ENCODE measurements around the gene PRIMPOL. TPM values are rescaled to one million over a fixed set of nuclear protein-coding genes. Genes with fewer than 3 reads are reported as not detected.
"Not testable (repeated sequence)": the region's sequence is repeated elsewhere in the genome, so short reads cannot be mapped to it uniquely, and the experiment has no call there.

PRIMPOL gene
- total and polyA plus RNA-seq, 12 donors, result 7.5 to 66.2 (median 12.3) TPM

DNA sequence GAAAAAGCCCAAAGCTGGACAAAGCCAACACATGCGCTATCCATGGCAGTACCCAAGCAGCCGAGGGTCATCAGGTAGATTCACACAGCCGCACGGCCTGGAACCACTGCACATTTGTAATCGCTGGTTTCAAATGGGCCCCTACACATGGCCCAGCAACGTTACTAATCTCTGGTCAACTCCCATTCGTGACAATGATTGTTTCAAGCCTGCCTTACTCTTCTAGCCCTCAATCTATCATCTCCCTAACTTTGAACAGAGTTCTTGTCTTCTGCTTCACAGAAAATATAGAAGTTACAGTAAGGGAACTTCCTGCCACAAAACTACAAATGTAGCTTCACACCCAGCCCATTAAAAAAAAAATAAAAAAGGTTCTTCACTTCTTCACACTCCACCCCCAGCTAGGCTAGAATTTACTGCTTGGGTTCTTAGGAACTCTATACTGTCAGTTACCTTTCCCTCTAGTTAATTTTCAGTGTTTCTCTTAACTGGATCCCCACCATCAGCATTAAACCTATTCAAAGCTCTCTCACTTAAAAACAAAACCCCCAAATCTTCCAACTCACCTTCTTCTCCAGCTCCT is 24.5 kb upstream of the PRIMPOL start:
- 92 to 97% (median 94%) methylated on average over 7 of the region's 7 CpGs for WGBS, 4 donors
- peaks cover 0 to 30% of the 10 kb centered on the region in 2 donors for H3K36me3 ChIP-seq (replicated peaks in 1 of 2)
- no peak for DNase-seq

DNA sequence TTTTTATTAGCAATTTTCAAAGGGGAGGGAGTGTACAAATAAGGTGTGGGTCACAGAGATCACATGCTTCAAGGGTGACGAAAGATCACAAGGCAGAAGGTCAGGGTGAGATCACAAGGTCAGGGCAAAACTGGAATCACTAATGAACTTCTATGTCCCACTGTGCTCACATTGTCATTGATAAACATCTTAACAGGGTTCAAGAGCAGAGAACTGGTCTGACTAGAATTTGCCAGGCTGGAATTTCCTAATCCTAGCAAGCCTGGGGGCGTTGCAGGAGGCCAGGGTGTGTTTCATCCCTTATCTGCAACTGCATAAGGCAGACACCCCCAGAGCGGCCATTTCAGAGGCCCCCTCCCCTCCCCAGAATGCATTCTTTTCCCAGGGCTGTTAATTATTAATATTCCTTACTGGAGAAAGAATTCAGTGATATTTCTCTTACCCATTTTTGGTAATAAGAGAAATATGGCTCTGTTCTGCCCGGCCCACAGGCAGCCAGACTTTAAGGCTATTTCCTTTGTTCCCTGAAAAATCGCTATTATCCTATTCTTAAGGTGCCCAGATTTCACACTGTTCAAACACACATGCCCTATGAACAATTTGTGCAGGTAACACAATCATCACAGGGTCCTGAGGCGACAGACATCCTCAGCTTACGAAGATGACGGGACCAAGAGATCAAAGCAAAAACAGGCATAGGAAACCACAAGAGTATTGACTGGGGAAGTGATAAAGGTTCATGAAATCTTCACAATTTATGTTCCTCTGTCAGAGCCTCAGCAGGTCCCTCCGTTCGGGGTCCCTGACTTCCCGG is 23.5 kb upstream of the PRIMPOL start:
- H3K27me3 ChIP-seq; H3K27ac ChIP-seq; H3K4me3 ChIP-seq; DNase-seq; intact Hi-C loops (cut with DNase I); H3K9me3 ChIP-seq (replicated peaks in 1 of 3); H3K4me1 ChIP-seq (replicated peaks in 1 of 2): not testable (repeated sequence)
- H3K36me3 ChIP-seq (replicated peaks in 1 of 2), result peaks cover 0 to 39% of the 10 kb centered on the region in 2 donors
- WGBS, 4 donors, result 84 to 93% (median 90%) methylated on average over 11 of the region's 11 CpGs

More for the DNA sequence above, 24.5 kb upstream of the PRIMPOL start:
- intact Hi-C loops (cut with DNase I), result no loop called here
- H3K4me1 ChIP-seq (replicated peaks in 1 of 2), result no peaks in the 10 kb centered on the region
- TF ChIP-seq, protein P1, sequence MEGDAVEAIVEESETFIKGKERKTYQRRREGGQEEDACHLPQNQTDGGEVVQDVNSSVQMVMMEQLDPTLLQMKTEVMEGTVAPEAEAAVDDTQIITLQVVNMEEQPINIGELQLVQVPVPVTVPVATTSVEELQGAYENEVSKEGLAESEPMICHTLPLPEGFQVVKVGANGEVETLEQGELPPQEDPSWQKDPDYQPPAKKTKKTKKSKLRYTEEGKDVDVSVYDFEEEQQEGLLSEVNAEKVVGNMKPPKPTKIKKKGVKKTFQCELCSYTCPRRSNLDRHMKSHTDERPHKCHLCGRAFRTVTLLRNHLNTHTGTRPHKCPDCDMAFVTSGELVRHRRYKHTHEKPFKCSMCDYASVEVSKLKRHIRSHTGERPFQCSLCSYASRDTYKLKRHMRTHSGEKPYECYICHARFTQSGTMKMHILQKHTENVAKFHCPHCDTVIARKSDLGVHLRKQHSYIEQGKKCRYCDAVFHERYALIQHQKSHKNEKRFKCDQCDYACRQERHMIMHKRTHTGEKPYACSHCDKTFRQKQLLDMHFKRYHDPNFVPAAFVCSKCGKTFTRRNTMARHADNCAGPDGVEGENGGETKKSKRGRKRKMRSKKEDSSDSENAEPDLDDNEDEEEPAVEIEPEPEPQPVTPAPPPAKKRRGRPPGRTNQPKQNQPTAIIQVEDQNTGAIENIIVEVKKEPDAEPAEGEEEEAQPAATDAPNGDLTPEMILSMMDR (IDR thresholded peaks at IDR 0.05), result no peak
- TF ChIP-seq POLR2A (IDR thresholded peaks at IDR 0.05), result no peak
- H3K4me3 ChIP-seq, result no peak overlapping the region
- H3K27ac ChIP-seq, result no peak overlapping the region
- H3K9me3 ChIP-seq (replicated peaks in 1 of 3), result no peaks in the 10 kb centered on the region
- no peaks in the 10 kb centered on the region for H3K27me3 ChIP-seq

DNA sequence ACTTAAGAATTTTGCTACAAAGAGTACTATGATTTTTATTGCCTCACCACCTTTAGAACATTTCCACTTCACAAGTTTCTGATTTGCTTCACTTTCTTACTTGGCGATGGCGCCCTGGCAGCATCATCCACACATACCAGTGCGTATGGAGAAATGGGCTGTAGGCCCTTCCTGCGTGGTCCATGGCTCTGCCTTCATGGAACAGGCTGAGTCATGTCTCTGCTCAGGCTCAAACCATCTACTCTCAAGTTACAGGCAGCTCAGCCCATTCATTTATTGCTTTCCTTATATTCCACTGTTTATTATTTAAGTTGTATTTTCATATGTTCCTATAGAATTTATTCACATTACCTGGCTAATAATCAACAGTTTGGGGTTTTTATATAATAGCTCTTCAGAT is 21.4 kb upstream of the PRIMPOL start:
- Histone ChIP-seq H3K27ac (no peak overlapping the region), H3K36me3 (replicated peaks in 1 of 2) (peaks cover 0 to 51% of the 10 kb centered on the region in 2 donors)
- 97 to 99% (median 97%) methylated on average over 4 of the region's 4 CpGs for WGBS, 4 donors

DNA sequence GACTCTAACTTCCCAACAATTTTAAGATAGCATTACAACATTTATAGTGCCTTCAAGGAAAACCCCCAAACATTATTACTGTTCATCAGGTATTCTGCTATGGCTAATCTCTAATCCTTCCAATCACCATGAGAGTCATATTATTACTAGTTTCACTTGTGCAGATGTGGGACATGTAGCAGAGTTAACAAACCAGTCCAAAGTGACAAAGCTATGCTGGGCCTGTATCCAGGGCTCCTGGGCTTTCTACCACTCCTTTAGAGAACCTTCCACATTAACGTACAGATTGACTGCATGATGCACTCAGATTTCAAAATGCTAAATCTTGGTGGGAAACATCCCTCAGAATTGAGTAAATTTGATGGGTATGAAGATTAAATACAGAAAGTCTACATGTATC is 16.7 kb upstream of the PRIMPOL start:
- no peak for DNase-seq
- intact Hi-C loops (cut with DNase I), result no loop called here
- H3K9me3 ChIP-seq (replicated peaks in 1 of 3), result no peaks in the 10 kb centered on the region
- WGBS, 4 donors, result 83 to 100% (median 90%) methylated on average over 1 of the region's 1 CpG
- no peak overlapping the region for H3K27ac ChIP-seq
- peaks cover 0 to 4% of the 10 kb centered on the region in 2 donors for H3K4me1 ChIP-seq (replicated peaks in 1 of 2)
- peaks cover 0 to 77% of the 10 kb centered on the region in 2 donors for H3K36me3 ChIP-seq (replicated peaks in 1 of 2)
- TF ChIP-seq, protein P1 (IDR thresholded peaks at IDR 0.05), result no peak
- TF ChIP-seq POLR2A (IDR thresholded peaks at IDR 0.05), result no peak
- H3K27me3 ChIP-seq, result no peaks in the 10 kb centered on the region
- H3K4me3 ChIP-seq, result no peak overlapping the region

More for the DNA sequence above, 21.4 kb upstream of the PRIMPOL start:
- intact Hi-C loops (cut with DNase I), result no loop called here
- TF ChIP-seq, protein P1 (IDR thresholded peaks at IDR 0.05), result no peak
- no peak for TF ChIP-seq POLR2A (IDR thresholded peaks at IDR 0.05)
- DNase-seq, result no peak
- Histone ChIP-seq H3K9me3 (replicated peaks in 1 of 3) (no peaks in the 10 kb centered on the region), H3K4me3 (no peak overlapping the region), H3K4me1 (replicated peaks in 1 of 2) (peaks cover 0 to 4% of the 10 kb centered on the region in 2 donors), H3K27me3 (no peaks in the 10 kb centered on the region)

All from adrenal gland (tissue), 12 donors.